GM23338 (cell line): ENCODE results near the gene AZU1. TPM values are rescaled to one million over a fixed set of nuclear protein-coding genes. Genes with fewer than 3 reads are reported as not detected.

Experiments
- ATAC-seq: fragments of 200-7000 bp; cut with Tn5 transposase; 3 replicates; pipeline ENCODE4 v1.9.1; 2020
- DNase-seq: peaks from one replicate; pipeline ENCODE4 v3.0.0-alpha.2; 2015; ENCODE audit warnings: low spot score
- H2AFZ ChIP-seq: fragments of 200-600 bp; sonication (generic); 2 replicates; pipeline ENCODE4 v1.8.0; 2016; ENCODE audit warnings: antibody characterized with exemption, mild to moderate bottlenecking, moderate library complexity
- H3F3A ChIP-seq: fragments of 200-600 bp; sonication (generic); replicated peaks from 2 replicates; pipeline ENCODE4 v1.8.0; 2017; ENCODE audit warnings: antibody characterized with exemption, mixed run types, low read depth
- H3K27ac ChIP-seq: fragments of 200-600 bp; sonication (generic); 2 replicates; pipeline ENCODE4 v1.6.1; 2016; ENCODE audit warnings: low read depth
- H3K27me3 ChIP-seq: fragments of 200-600 bp; sonication (generic); 2 replicates; pipeline ENCODE4 v1.8.0; 2016; ENCODE audit warnings: mild to moderate bottlenecking, mixed run types, moderate library complexity; ENCODE audit not compliant: insufficient read depth
- H3K36me3 ChIP-seq: fragments of 200-600 bp; sonication (generic); 2 replicates; pipeline ENCODE4 v1.8.0; 2016; ENCODE audit warnings: mild to moderate bottlenecking; ENCODE audit not compliant: insufficient read depth
- H3K4me1 ChIP-seq: fragments of 200-600 bp; sonication (generic); 2 replicates; pipeline ENCODE4 v1.8.0; 2016; ENCODE audit warnings: mild to moderate bottlenecking, moderate library complexity; ENCODE audit not compliant: insufficient read depth
- H3K4me2 ChIP-seq: fragments of 200-600 bp; sonication (generic); 2 replicates; pipeline ENCODE4 v1.7.1; 2017; ENCODE audit warnings: mixed run types
- H3K4me3 ChIP-seq: fragments of 200-600 bp; sonication (generic); 2 replicates; pipeline ENCODE4 v1.6.1; 2016; ENCODE audit warnings: mixed run types
- H3K79me2 ChIP-seq: fragments of 200-600 bp; sonication (generic); replicated peaks from 2 replicates; pipeline ENCODE4 v1.8.0; 2017; ENCODE audit warnings: mild to moderate bottlenecking; ENCODE audit not compliant: insufficient read depth
- H3K9me2 ChIP-seq: fragments of 200-600 bp; sonication (generic); 2 replicates; pipeline ENCODE4 v1.8.0; 2017; ENCODE audit not compliant: insufficient read depth
- H4K20me1 ChIP-seq: fragments of 200-600 bp; sonication (generic); replicated peaks from 2 replicates; pipeline ENCODE4 v1.8.0; 2017; ENCODE audit warnings: mild to moderate bottlenecking; ENCODE audit not compliant: insufficient read depth
- H3K27ac Mint-ChIP-seq: 2 replicates; pipeline ENCODE4 v1.8.0; 2020; ENCODE audit warnings: inconsistent platforms, mild to moderate bottlenecking, moderate library complexity, mixed read lengths
- H3K27me3 Mint-ChIP-seq: 3 replicates; pipeline ENCODE4 v1.8.0; 2022; ENCODE audit warnings: low read depth, mild to moderate bottlenecking, moderate library complexity, mixed read lengths, inconsistent platforms; ENCODE audit not compliant: insufficient read depth, poor library complexity
- H3K36me3 Mint-ChIP-seq: 3 replicates; pipeline ENCODE4 v1.8.0; 2021; ENCODE audit warnings: low read depth, mild to moderate bottlenecking, inconsistent platforms, moderate library complexity, mixed read lengths
- H3K4me1 Mint-ChIP-seq: 3 replicates; pipeline ENCODE4 v1.8.0; 2020; ENCODE audit warnings: mild to moderate bottlenecking, inconsistent platforms, mixed read lengths
- H3K4me3 Mint-ChIP-seq: 3 replicates; pipeline ENCODE4 v1.8.0; 2021; ENCODE audit warnings: moderate library complexity, mild to moderate bottlenecking, inconsistent platforms, mixed read lengths
- H3K9me3 Mint-ChIP-seq: 3 replicates; pipeline ENCODE4 v1.8.0; 2020; ENCODE audit warnings: moderate library complexity, mild to moderate bottlenecking, inconsistent platforms, mixed read lengths
- EZH2 ChIP-seq: fragments of 200-600 bp; sonication (generic); IDR thresholded peaks from one replicate; pipeline ENCODE4 v1.8.0; 2017; ENCODE audit warnings: antibody characterized with exemption, mild to moderate bottlenecking, low read depth; ENCODE audit not compliant: unreplicated experiment
- JUNB ChIP-seq: IDR thresholded peaks from one replicate; pipeline ENCODE4 v1.6.1; 2016; ENCODE audit warnings: antibody characterized with exemption; ENCODE audit not compliant: unreplicated experiment
- REST ChIP-seq: IDR thresholded peaks from one replicate; pipeline ENCODE4 v1.6.1; 2018; ENCODE audit warnings: antibody characterized with exemption; ENCODE audit not compliant: unreplicated experiment
- STAT1 ChIP-seq: IDR thresholded peaks from one replicate; pipeline ENCODE4 v1.6.1; 2016; ENCODE audit warnings: antibody characterized with exemption; ENCODE audit not compliant: unreplicated experiment
- ZNF331 ChIP-seq: fragments of 250-450 bp; sonication (Bioruptor Pico); IDR thresholded peaks from 2 replicates; pipeline ENCODE4 v1.5.0; 2020; ENCODE audit warnings: low read depth, mild to moderate bottlenecking, moderate library complexity
- polyA plus RNA-seq: library from polyadenylated mRNA; unstranded; fragments of >200 nt; fragmentation: Nextera tagmentation; extraction: Ambion mirVana; gene quantifications from 2 replicates; pipeline ENCODE4 v1.2.1, GENCODE V29; 2016
- total RNA-seq: library from RNA; depleted of rRNA; stranded (reverse); fragments of >200 nt; shearing (Covaris generic); gene quantifications from 2 replicates; pipeline ENCODE4 v1.2.3, GENCODE V29; 2014
- TF ChIP-seq, protein P1 (sequence below): fragments of 250-450 bp; sonication (Bioruptor Pico); IDR thresholded peaks from 2 replicates; pipeline ENCODE4 v1.5.0; 2020; ENCODE audit warnings: mild to moderate bottlenecking, moderate library complexity

Gene AZU1
- total and polyA plus RNA-seq, 2 experiments from 2014 or later, result 0.78 to 1.4 TPM

- no peak overlapping the region for H3K27ac ChIP-seq
- Mint-ChIP-seq H3K4me3 (no peak overlapping the region), H3K4me1 (peaks cover 2% of the 10 kb centered on the region; the same call in 1 of the 3 replicates), H3K27me3 (peaks cover 33% of the 10 kb centered on the region), H3K27ac (no peak overlapping the region), H3K36me3 (no peaks in the 10 kb centered on the region; the same call in 2 of the 3 replicates), H3K9me3 (peaks cover 4% of the 10 kb centered on the region; the same call in 2 of the 3 replicates)
- H3K36me3 ChIP-seq, result no peaks in the 10 kb centered on the region
- TF ChIP-seq EZH2, result no peak
- peak overlapping the region; percentile 65 for H3K4me2 ChIP-seq
- no peaks in the 10 kb centered on the region for H3K79me2 ChIP-seq
- H3K4me3 ChIP-seq, result peak overlapping the region; percentile 49
- ATAC-seq, result peak; percentile 15
- H2AFZ ChIP-seq, result peak overlapping the region; percentile 76; the same call in 1 of the 2 replicates
- H3K9me2 ChIP-seq, result no peaks in the 10 kb centered on the region
- no peaks in the 10 kb centered on the region for H4K20me1 ChIP-seq
- H3K4me1 ChIP-seq, result no peaks in the 10 kb centered on the region
- H3K27me3 ChIP-seq, result peaks cover 27% of the 10 kb centered on the region
- no peak for DNase-seq
- peaks cover 5% of the 10 kb centered on the region; the same call in 1 of the 2 replicates for H3F3A ChIP-seq
These were observed 16.4 kb downstream of the AZU1 start for GRCh38 chr19:843836-844545.

- ATAC-seq (no peak), DNase-seq (no peak)
- Histone ChIP-seq H3K27ac (no peak overlapping the region), H3K4me1 (no peaks in the 10 kb centered on the region), H3K27me3 (peaks cover 27% of the 10 kb centered on the region), H3K4me3 (no peak overlapping the region), H4K20me1 (no peaks in the 10 kb centered on the region), H3F3A (peaks cover 4% of the 10 kb centered on the region; the same call in 1 of the 2 replicates), H3K36me3 (no peaks in the 10 kb centered on the region), H3K9me2 (no peaks in the 10 kb centered on the region), H3K79me2 (no peaks in the 10 kb centered on the region), H3K4me2 (no peak overlapping the region), H2AFZ (no peak overlapping the region)
- TF ChIP-seq, protein P1, sequence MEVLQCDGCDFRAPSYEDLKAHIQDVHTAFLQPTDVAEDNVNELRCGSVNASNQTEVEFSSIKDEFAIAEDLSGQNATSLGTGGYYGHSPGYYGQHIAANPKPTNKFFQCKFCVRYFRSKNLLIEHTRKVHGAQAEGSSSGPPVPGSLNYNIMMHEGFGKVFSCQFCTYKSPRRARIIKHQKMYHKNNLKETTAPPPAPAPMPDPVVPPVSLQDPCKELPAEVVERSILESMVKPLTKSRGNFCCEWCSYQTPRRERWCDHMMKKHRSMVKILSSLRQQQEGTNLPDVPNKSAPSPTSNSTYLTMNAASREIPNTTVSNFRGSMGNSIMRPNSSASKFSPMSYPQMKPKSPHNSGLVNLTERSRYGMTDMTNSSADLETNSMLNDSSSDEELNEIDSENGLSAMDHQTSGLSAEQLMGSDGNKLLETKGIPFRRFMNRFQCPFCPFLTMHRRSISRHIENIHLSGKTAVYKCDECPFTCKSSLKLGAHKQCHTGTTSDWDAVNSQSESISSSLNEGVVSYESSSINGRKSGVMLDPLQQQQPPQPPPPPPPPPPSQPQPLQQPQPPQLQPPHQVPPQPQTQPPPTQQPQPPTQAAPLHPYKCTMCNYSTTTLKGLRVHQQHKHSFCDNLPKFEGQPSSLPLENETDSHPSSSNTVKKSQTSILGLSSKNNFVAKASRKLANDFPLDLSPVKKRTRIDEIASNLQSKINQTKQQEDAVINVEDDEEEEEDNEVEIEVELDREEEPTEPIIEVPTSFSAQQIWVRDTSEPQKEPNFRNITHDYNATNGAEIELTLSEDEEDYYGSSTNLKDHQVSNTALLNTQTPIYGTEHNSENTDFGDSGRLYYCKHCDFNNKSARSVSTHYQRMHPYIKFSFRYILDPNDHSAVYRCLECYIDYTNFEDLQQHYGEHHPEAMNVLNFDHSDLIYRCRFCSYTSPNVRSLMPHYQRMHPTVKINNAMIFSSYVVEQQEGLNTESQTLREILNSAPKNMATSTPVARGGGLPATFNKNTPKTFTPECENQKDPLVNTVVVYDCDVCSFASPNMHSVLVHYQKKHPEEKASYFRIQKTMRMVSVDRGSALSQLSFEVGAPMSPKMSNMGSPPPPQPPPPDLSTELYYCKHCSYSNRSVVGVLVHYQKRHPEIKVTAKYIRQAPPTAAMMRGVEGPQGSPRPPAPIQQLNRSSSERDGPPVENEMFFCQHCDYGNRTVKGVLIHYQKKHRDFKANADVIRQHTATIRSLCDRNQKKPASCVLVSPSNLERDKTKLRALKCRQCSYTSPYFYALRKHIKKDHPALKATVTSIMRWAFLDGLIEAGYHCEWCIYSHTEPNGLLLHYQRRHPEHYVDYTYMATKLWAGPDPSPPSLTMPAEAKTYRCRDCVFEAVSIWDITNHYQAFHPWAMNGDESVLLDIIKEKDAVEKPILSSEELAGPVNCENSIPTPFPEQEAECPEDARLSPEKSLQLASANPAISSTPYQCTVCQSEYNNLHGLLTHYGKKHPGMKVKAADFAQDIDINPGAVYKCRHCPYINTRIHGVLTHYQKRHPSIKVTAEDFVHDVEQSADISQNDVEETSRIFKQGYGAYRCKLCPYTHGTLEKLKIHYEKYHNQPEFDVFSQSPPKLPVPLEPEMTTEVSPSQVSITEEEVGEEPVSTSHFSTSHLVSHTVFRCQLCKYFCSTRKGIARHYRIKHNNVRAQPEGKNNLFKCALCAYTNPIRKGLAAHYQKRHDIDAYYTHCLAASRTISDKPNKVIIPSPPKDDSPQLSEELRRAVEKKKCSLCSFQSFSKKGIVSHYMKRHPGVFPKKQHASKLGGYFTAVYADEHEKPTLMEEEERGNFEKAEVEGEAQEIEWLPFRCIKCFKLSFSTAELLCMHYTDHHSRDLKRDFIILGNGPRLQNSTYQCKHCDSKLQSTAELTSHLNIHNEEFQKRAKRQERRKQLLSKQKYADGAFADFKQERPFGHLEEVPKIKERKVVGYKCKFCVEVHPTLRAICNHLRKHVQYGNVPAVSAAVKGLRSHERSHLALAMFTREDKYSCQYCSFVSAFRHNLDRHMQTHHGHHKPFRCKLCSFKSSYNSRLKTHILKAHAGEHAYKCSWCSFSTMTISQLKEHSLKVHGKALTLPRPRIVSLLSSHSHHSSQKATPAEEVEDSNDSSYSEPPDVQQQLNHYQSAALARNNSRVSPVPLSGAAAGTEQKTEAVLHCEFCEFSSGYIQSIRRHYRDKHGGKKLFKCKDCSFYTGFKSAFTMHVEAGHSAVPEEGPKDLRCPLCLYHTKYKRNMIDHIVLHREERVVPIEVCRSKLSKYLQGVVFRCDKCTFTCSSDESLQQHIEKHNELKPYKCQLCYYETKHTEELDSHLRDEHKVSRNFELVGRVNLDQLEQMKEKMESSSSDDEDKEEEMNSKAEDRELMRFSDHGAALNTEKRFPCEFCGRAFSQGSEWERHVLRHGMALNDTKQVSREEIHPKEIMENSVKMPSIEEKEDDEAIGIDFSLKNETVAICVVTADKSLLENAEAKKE, result no peak
- TF ChIP-seq ZNF331 (CRISPR knock-in tag) (no peak), REST (no peak), JUNB (no peak), STAT1 (no peak)
- Mint-ChIP-seq H3K27ac (no peak overlapping the region), H3K4me1 (peaks cover 2% of the 10 kb centered on the region; the same call in 1 of the 3 replicates), H3K4me3 (no peak overlapping the region), H3K9me3 (peaks cover 4% of the 10 kb centered on the region; the same call in 2 of the 3 replicates), H3K27me3 (peaks cover 36% of the 10 kb centered on the region), H3K36me3 (no peaks in the 10 kb centered on the region; the same call in 2 of the 3 replicates)
These were observed 16.9 kb downstream of the AZU1 start for GRCh38 chr19:844546-844971.
